Stimulated activated CD4-positive, alpha-beta T cell treated with anti-CD3 and anti-CD28 coated beads, TNF-alpha, amount 100 ng/mL, for 1 hour (primary cell): ENCODE data around the gene SLX9.
"Not testable (repeated sequence)": the region's sequence is repeated elsewhere in the genome, so short reads cannot be mapped to it uniquely, and the experiment has no call there.

Experiments used
- DNase-seq, 3 donors: peaks; one replicate each; pipeline ENCODE4 v3.0.0-alpha.2; 2020; ENCODE audit warnings: low read depth in 3 of 3, low spot score in 1 of 3

Gene SLX9

GRCh38 chr21:44974676-44975075 lies 34.8 kb downstream of the SLX9 start:
- DNase-seq: no peak

- no peak for DNase-seq
These were observed 36.1 kb downstream of the SLX9 start for GRCh38 chr21:44975720-44976555.

GRCh38 chr21:44976556-44977393 lies 36.9 kb downstream of the SLX9 start:
- DNase-seq: not testable (repeated sequence)

GRCh38 chr21:44977616-44978340 lies 37.9 kb downstream of the SLX9 start:
- DNase-seq: no peak

- no peak for DNase-seq
These were observed 40.1 kb downstream of the SLX9 start for GRCh38 chr21:44979687-44980561.

- DNase-seq: no peak
These were observed 41.0 kb downstream of the SLX9 start for GRCh38 chr21:44980562-44981489.

GRCh38 chr21:44982558-44983250 lies 42.9 kb downstream of the SLX9 start:
- DNase-seq: no peak

GRCh38 chr21:44983421-44984206 lies 43.8 kb downstream of the SLX9 start:
- DNase-seq: no peak

- DNase-seq: no peak
These were observed 44.6 kb downstream of the SLX9 start for GRCh38 chr21:44984428-44984791.

GRCh38 chr21:44984792-44985440 lies 45.1 kb downstream of the SLX9 start:
- no peak for DNase-seq

GRCh38 chr21:44985441-44986401 lies 45.9 kb downstream of the SLX9 start:
- DNase-seq: no peak

- no peak for DNase-seq
These were observed 46.9 kb downstream of the SLX9 start for GRCh38 chr21:44986471-44987291.

- DNase-seq: no peak
These were observed 47.6 kb downstream of the SLX9 start for GRCh38 chr21:44987301-44987885.

GRCh38 chr21:44987886-44988606 lies 48.2 kb downstream of the SLX9 start:
- DNase-seq: no peak
